Activated CD4-positive, alpha-beta T cell treated with anti-CD3 and anti-CD28 coated beads, Interleukin-2, amount 50 U/mL, for 24 hours (primary cell): ENCODE results near the gene EVL.

Experiments
- DNase-seq, 2 donors: peaks; one replicate each; pipeline ENCODE4 v3.0.0-alpha.2; 2020; ENCODE audit warnings: low read depth in 1 of 2, low spot score in 1 of 2

The EVL gene

DNA sequence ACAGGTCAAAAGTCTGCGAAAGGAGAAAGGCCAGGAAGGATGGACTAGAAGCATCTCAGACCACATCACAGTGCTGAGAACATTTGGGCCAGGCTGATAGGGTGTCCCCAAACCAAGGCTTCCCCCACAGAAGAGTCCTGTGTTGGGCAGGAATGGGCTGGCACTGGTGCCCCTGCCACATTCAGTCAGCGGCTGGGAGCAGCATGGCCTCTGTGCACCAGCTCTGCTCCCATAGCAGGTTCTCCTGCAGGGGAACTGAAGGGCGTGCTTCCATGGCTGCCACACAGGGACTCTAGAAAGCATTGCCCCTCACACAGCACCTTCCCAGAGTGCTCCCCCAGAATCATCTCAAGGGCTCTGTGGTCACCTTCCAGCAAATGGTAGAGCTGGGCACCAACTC lies 17.5 kb downstream of the EVL start:
- DNase-seq, result no peak

DNA sequence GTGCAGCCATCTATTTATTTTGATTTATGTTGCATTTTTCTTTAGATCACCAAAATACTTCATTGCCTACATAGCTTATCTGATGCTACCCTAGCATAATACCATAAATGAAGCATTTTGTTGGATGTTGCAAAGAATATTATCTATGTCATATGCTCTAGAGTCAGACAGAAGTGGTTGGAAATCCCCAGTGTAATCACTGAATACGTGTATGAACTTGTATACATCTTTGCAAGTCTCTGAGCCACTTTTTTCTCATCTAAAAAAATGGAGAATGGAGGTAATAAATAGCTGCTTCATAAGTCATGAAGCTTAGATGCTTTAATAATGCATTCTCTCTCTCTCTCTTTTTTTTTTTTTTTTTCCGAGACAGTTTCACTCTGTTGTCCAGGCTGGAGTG lies 18.5 kb downstream of the EVL start:
- DNase-seq, result no peak

DNA sequence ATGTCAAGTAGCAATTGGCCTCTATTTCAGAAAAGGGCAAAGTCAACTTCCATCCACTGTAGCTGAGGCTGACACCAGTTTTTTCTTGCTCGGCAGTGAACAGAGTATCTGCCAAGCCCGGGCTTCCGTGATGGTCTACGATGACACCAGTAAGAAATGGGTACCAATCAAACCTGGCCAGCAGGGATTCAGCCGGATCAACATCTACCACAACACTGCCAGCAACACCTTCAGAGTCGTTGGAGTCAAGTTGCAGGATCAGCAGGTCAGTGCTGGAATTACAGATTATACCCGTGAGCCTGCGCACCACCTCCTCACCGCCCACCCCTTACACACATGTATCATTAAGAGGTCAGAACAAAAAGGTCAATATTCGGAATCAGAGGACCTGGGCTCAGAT lies 19.4 kb downstream of the EVL start:
- DNase-seq, result no peak

DNA sequence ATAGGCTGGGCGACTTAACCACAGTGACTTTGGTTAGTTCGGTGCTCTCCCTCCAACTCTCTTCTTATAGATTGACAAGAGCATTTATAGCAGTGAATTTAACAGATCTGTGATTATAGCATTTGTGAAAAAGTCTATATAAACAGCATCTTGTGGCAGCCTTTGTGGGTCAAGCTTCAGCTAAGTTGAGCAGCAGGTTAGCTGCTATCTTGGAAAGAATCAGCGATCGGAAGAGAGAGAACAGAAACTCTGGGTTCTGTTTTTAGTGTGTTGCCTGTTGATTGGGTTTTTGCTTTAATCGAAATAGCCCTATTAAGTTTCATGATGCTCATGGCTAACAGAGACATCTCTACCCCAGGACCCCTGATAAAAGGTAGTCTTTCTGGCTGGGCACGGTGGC lies 20.2 kb downstream of the EVL start:
- DNase-seq, result no peak

DNA sequence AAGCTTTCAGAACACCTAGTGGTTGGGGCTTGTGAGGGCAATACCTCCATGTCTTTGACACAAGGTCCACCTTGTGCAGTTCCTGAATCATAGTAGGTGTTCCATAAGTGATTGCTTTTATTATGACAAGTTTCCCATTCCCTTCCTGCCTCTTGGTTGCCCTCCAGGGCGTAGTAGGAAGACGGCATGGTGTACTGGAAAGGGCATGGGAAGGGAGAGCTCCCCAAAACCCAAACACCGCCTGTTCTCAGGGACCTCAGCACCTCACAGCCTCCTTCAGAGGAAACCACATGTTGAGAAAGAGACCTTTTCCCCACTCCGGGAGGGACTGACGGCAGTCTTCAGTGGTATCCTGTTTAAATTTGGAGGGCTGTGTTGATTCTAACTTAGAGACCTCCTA lies 21.1 kb downstream of the EVL start:
- DNase-seq, result no peak

DNA sequence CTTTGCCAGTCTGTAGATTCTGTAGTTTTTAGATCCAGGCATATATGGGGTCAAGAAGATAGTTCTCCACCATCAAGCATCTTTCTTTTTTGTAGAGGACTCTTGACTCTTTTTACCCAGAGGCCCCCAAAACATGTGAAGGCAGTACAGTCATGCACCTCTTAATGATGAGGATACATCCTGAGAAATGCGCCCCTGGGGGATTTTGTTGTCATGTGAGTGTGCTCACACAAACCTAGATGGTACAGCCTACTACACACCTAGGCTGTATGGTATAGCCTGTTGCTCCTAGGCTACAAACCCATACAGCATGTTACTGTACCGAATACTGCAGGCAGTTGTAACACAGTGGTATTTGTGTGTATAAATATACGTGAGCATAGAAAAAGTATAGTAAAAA lies 23.0 kb downstream of the EVL start:
- DNase-seq, result no peak

DNA sequence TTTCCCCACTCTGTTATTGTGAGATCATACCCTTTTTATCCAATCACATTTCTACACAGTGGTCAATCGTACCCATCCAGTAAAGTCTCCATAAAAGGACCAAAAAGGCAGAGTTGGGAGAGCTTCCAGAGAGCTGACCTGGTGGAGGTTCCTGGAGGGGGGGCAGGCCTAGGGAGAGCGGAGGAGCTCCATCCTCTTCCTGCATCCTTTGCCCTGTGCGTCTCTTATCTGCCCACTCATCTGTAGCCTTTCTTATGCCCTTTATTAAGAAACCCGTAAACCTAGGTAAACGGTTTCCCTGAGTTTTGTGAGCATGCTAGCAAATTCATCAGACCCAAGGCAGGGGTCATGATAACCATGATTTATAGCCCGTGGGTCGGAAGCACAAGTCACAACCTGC lies 26.2 kb downstream of the EVL start:
- no peak for DNase-seq

DNA sequence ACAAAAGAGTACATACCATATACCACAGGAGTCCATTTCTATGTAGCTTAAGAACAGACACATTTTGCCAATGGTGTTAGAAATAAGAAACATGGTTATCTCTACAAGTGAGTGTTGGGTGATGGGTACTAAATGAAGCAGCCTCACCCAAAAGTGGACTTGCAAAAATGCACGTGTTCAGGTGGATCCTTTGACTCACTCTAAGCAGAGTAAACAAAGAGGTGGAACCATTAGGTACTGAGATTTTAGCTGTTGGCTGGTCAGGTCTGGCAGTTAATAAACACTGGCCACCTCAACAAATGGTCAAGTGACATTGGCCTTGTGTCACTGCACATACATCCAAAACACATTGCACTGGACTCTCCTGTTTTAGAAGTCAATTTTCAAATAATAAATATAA lies 27.6 kb downstream of the EVL start:
- DNase-seq, result no peak

DNA sequence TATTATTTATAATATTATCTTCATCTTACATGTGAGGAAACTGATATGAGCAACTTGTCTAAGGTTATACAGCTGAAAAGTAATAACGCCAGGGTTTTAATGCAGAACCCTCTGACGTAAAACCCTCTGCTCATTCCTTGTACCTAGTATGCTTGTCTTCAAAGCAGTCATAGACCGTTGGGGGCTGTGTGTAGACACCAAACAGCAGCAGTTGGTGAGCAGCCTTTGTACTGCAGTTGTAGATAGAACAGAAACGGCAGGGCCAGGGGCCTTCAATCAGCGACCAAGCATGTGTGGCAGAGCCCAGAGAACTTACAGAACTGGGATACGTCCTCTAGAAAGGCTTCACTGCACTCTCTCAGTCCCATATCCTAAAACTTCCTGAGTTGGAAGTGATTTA lies 28.1 kb downstream of the EVL start:
- DNase-seq, result no peak

DNA sequence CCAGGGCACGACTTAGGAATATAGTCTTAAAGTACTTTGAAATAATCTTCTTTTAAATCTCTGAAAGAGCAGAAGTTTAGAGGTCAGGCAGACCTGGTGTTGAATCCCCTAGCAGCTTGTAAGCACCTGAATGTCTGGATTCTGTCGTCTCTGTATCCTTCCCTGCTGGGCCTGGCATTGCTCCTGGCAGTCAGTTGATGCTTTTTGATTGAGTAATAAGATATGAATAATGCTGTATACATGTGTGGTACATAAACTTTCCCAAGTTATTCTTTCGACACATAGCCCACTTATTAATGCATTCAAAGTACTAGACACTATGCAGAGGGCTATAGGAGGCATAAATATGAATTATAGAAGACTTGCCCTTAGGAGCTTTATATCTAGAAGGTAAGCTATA lies 31.4 kb downstream of the EVL start:
- DNase-seq, result no peak

DNA sequence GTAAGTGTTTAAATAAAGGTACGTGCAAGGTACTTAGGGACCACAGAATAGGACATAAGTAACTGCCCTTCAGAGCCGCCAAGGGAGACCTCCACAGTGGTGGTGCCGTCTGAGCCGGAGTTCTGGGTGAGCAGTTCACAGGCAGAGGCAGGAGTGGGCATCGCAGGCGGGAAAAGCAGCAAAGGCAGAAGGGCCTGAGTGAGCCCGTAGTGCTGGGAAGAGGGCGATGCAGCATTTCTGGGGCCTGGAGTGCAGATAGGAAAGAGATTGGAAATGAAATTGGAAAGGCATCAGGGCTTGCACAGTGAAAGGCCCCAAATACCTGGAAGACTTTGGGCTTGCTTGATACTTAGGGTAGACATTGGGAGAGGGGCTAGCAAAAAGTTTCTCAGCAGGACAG lies 32.9 kb downstream of the EVL start:
- DNase-seq, result no peak

DNA sequence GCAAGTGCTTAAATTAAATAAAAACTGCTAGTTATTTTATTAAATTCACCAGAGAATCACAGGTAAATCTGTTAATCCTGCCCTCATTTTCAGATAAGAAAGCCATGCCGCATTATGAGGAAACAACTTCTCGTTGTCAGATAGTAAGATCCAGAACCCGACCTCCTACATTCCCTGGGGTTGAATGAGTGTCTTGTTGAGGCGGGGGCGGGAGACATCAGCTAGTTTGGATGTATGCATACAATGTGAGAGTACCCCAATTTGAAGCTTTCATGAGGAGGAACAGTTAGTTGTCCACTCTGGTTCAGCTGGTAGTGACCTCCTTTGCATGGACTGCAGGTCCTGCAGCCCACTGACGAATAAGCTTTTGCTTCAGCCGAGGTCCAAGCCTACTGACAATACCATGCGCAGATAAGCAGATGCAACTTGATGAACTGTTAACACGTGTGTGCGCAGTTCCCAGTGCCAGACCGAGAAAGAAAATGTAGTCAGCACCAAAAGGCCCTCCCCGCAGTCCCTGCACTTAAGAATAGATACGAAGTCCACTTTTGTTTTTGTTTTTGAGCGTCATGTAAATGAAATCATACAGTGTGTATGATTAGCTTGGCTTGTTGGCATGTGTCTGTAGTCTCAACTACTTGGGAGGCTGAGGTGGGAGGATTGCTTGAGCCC lies 34.9 kb downstream of the EVL start:
- no peak for DNase-seq

DNA sequence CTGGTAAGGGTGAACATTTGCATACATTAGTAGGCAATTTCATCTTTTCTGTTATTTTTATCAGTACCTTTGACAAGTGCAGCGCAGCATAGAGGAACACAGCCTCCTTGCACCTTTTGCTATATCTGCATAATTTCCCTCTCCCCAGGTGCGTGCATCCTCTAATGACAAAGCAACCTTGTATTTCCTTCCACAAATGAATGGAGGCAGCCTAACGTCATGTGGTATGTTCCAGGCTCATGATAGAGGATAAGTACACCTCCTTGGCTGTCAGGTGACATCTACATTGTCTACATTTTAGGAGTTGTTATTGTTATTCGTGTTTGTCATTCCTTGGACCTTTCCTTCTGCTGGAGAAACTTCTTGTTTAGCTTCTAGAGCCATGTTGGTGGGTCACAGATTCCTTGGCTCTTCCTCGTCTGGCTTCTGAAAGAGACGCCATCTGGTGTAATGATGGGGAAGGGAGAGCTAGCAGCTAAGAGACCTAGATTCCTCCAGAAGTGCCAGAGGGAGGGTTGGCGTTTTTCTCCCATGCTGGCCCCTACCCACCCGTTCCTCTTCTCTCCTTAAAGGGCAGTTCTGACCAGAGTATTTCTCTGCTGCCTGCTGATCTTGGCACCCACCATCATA lies 37.0 kb downstream of the EVL start:
- DNase-seq, result no peak

DNA sequence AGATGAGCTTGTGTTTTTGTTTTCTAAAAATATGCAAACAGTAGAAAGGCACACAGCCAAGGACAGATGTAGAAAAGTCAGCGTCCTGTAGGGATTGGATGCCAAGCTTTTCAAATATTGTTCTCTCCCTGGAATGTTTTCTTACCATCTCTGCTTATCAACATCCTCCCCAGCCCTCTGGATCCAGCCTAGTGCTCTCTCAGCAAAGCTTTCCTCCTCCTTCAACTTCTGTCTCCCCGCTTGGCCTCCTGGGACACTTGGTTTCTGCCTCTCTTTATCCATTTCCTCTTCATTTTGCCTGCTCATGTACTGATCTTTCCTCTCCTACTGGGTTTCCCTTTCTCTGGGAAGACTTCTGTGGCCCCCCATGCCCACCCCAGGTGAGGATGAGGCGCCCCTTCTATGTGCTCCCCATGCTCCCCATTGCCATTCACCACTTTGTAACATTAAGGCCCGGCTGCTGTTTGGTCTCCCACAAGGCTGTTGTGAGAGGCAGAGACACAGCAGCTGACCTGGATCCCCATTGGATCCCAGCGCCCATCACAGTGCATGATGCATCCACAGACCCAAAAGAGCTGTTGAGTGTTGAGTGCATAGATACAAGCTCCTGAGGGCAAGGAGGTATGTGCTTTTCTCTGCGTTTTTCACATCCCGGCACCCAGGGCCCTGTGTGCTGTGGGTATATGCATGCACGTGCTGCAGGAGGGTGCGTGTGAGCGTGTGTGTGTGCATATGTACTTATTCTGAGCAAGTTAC lies 38.2 kb downstream of the EVL start:
- DNase-seq, result no peak

DNA sequence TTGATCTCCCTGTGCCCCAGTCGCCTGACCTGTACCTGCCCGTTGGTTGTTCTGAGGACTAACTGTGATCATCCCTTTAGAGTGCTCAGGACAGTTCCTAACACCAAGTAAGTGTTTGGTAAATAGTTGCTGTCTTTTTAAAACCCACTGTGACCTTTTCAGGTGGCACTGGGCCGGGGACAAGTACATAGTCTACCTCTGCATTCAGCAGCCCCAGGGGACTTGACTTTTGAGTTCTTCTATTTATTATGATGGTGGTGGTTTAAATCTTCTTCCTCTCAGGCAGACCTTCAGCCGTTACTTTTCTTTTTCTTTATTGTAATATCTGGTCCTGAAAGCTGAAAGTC lies 38.8 kb downstream of the EVL start:
- DNase-seq, result no peak

DNA sequence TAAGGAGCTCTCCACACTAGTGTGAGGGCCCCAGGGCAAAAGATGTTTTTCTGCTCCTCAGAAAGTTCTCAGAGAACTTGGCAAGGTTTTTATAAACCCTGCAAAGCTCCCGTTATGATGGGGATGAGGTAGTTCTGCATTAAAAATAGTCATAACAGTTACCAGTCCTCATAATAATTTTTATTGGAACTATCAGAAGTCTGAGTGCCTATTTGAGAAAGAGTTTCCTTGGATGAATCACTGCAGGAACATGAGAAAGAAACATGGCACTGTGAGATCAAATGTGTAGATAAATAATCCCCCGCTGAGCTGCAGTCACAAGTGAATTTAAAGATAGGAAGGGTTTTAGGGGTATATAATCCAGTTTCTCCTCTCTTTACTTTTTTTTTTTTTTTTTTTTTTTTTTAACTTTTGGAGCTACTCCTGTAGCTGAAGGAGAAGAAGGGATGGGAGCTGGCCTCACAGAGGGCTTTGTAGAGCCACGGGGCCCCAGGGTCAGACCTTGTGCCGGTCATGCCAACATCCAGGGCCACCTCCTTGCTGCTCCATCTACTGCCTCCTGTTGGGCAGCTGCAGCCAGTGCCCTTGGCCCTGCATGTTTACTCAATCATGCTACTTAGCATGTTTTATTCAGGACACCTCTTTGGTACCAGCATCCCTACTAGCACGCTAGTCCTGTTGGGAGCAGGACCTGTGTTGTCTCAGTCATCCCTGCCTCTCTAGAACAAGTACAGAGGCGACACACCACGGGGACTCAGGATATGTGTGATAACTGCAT lies 39.5 kb downstream of the EVL start:
- no peak for DNase-seq

DNA sequence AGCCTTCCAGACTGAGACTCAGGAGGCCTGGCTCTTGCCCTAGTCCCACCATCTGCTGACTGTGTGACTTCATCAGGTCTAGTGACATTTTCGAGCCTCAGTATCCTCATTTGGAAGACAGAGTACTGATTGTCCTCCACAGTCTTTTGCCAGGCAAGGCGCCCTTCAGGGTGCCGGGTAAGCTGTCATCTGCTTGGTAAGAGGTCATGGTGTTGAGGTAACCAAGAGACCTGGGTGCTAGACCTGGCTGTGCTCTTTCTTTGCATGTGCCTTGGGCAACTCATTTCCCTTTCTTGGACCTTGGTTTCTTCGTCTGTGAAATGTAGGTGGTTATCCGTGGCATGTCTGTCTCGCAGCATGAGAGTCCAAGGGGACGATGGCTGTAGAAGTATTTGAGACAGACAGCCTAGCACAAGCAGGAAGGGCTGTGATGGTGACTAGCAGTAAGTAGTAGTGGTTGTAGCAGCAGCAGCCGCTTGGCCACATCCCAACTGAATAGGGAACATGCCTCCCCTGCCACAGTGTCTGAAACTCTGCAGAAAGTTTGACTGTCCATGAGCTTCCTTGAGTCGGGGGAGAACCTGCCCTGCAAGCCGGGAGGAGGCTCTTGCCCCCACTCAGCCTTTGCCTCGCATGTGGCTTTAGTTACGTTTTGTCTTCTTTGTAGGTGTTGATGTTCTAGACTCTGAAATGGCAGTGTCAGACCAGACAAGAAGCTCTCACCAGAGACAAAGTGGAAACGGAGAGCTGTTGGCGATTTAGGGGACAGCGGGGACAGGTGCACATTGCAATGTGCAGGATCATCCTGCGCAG lies 40.3 kb downstream of the EVL start:
- no peak for DNase-seq

DNA sequence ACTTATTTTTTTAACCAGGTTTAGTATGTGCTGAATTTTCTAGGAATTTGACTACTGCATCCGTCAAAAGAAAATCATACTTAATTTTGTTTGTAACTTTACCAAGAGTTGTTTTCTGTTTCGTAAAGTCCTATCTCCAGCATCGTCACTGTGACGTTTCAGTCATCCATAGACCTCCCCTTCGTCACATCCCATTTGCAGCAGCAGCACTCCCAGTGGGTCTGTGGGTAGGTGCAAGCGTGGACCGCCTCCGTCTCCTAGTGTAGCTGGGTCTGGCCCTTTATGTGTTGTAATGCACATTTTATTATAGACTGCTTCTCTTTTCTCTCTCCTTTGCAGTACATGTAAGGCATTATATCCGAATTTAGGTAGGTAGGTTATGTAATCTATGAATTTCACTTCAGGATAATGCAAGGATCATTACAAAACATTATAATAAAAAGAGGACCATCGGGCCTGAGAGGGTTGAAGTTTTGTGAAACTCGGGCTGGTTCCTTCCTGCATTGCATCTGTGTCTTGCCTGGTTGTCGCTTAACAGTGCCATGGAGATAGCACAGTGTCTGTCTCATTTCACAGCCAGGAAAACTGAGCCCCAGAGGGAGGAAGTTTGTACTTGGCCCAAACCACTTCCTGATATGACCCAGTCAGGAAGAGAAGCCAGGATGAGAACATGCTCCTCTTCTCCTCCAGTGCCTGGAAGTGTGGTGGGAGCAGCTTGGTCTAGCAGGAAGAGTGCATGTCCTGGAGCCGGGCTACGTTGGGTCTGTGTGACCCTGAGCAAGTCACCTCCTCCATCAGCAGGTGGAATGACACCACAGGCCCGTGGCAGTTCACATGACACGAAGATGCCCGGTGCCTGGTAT lies 41.3 kb downstream of the EVL start:
- DNase-seq, result peak in 1 of 2 donors; percentile 41

DNA sequence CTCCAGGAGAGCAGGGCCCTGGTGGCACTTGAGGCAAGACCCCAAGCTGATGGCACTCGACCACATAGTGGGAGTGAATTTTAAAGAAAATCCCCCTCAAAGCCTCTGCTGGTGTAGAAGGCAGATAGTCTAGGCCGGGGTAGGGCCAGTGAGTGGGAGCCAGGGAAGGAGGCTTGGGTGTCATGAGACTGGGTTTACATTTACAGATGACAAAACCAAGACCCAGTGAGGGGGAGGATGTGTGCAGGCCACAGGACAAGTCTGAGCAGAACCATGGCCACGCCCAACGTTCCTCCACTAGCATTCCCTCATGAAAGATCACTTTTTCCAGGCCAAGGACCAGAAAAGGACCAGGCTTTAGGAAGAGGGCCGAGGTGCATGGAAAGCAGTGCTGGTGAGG lies 42.0 kb downstream of the EVL start:
- no peak for DNase-seq
